Fibroblast of lung (primary cell): ENCODE measurements around the gene VANGL2. TPM values are rescaled to one million over a fixed set of nuclear protein-coding genes. Genes with fewer than 3 reads are reported as not detected.

Experiments
- DNase-seq, 2 donors: peaks; one replicate each; pipeline versions ENCODE4 v3.0.0 to v3.0.0-alpha.2; 2010; ENCODE audit warnings: low read depth in 2 of 2
- H2AFZ ChIP-seq: 2 replicates; pipeline ENCODE4 v1.5.1; 2012; ENCODE audit warnings: low read length, control low read depth, inconsistent platforms
- H3K27ac ChIP-seq: 2 replicates; pipeline ENCODE4 v1.5.1; 2011; ENCODE audit warnings: low read length, control low read depth; ENCODE audit not compliant: insufficient read depth
- H3K27me3 ChIP-seq: 2 replicates; pipeline ENCODE4 v1.5.1; 2011; ENCODE audit warnings: mild to moderate bottlenecking, low read length; ENCODE audit not compliant: control insufficient read depth, insufficient read depth
- H3K36me3 ChIP-seq: 2 replicates; pipeline ENCODE4 v1.5.1; 2011; ENCODE audit warnings: low read length; ENCODE audit not compliant: control insufficient read depth, insufficient read depth
- H3K4me1 ChIP-seq: 2 replicates; pipeline ENCODE4 v1.5.1; 2011; ENCODE audit warnings: low read length; ENCODE audit not compliant: control insufficient read depth, insufficient read depth; ENCODE audit errors: extremely low read depth
- H3K4me2 ChIP-seq: 2 replicates; pipeline ENCODE4 v1.5.1; 2011; ENCODE audit warnings: low read length, control low read depth; ENCODE audit not compliant: insufficient read depth; ENCODE audit errors: extremely low read depth
- H3K4me3 ChIP-seq, 4 experiments: fragments of 200-600 bp in 1 of 4; sonication (generic) in 1 of 4; replicated peaks in 1 of 4; 2 replicates each; pipeline ENCODE4 v1.5.1; 2011 to 2016; ENCODE audit warnings: low read length in 4 of 4, low read depth in 3 of 4, mild to moderate bottlenecking in 3 of 4, control low read depth in 2 of 4, inconsistent platforms in 1 of 4, mixed read lengths in 1 of 4; ENCODE audit not compliant: insufficient read depth in 1 of 4; ENCODE audit errors: control extremely low read depth in 1 of 4
- H3K79me2 ChIP-seq: 2 replicates; pipeline ENCODE4 v1.5.1; 2012; ENCODE audit warnings: mild to moderate bottlenecking, low read length, inconsistent platforms; ENCODE audit not compliant: control insufficient read depth, insufficient read depth
- H3K9ac ChIP-seq: 2 replicates; pipeline ENCODE4 v1.5.1; 2011; ENCODE audit warnings: mild to moderate bottlenecking, low read length, control low read depth; ENCODE audit not compliant: insufficient read depth
- H3K9me3 ChIP-seq: 2 replicates; pipeline ENCODE4 v1.5.1; 2012; ENCODE audit warnings: low read depth, low read length; ENCODE audit not compliant: control insufficient read depth, insufficient read depth
- H4K20me1 ChIP-seq: 2 replicates; pipeline ENCODE4 v1.5.1; 2011; ENCODE audit warnings: low read length; ENCODE audit not compliant: control insufficient read depth, insufficient read depth; ENCODE audit errors: extremely low read depth
- EZH2 ChIP-seq: IDR thresholded peaks from 2 replicates; pipeline ENCODE4 v1.5.1; 2012; ENCODE audit warnings: low read length, control low read depth, mild to moderate bottlenecking; ENCODE audit errors: missing control alignments
- polyA plus RNA-seq, 2 donors: library from polyadenylated mRNA; depleted of rRNA in 1 of 2; stranded (reverse) in 1 of 2; unstranded in 1 of 2; fragments of >200 nt; gene quantifications; 2 replicates each; pipeline ENCODE4 v1.2.1, GENCODE V29; 2011 to 2012; ENCODE audit warnings: missing spikeins in 1 of 2
- total RNA-seq: library from RNA; depleted of rRNA; stranded (reverse); fragments of >200 nt; gene quantifications from 2 replicates; pipeline ENCODE4 v1.2.1, GENCODE V29; 2014
- TF ChIP-seq, protein P1 (sequence below), 2 donors: IDR thresholded peaks in 1 of 2; conservative IDR thresholded peaks in 1 of 2; 1 replicate in 1 of 2; 2 replicates in 1 of 2; pipeline ENCODE4 v1.5.1; 2011 to 2012; ENCODE audit warnings: low read length in 2 of 2, control low read depth in 1 of 2, inconsistent platforms in 1 of 2, low read depth in 1 of 2, mild to moderate bottlenecking in 1 of 2

The VANGL2 gene
- total and polyA plus RNA-seq, 2 donors (not counting 1 experiment from before 2014, with no cell fraction given) = 0.01 TPM; not detected in 1

- Histone ChIP-seq H4K20me1 (no peaks in the 10 kb centered on the region), H3K9ac (no peak overlapping the region), H2AFZ (no peak overlapping the region), H3K79me2 (no peaks in the 10 kb centered on the region), H3K27me3 (no peaks in the 10 kb centered on the region), H3K36me3 (no peaks in the 10 kb centered on the region), H3K4me3 (no peak overlapping the region), H3K9me3 (no peaks in the 10 kb centered on the region), H3K4me1 (no peaks in the 10 kb centered on the region), H3K27ac (no peak overlapping the region), H3K4me2 (no peak overlapping the region)
- DNase-seq = no peak
- TF ChIP-seq EZH2 = no peak
- TF ChIP-seq, protein P1, sequence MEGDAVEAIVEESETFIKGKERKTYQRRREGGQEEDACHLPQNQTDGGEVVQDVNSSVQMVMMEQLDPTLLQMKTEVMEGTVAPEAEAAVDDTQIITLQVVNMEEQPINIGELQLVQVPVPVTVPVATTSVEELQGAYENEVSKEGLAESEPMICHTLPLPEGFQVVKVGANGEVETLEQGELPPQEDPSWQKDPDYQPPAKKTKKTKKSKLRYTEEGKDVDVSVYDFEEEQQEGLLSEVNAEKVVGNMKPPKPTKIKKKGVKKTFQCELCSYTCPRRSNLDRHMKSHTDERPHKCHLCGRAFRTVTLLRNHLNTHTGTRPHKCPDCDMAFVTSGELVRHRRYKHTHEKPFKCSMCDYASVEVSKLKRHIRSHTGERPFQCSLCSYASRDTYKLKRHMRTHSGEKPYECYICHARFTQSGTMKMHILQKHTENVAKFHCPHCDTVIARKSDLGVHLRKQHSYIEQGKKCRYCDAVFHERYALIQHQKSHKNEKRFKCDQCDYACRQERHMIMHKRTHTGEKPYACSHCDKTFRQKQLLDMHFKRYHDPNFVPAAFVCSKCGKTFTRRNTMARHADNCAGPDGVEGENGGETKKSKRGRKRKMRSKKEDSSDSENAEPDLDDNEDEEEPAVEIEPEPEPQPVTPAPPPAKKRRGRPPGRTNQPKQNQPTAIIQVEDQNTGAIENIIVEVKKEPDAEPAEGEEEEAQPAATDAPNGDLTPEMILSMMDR (conservative IDR thresholded peaks at IDR 0.05 in 1 of 2, IDR thresholded peaks at IDR 0.05 in 1 of 2; ENCODE audit: low read depth in 1 of 2, low read length in 2 of 2) = no peak
Observed at GRCh38 chr1:160414881-160415280, 14.5 kb downstream of the VANGL2 start.

GRCh38 chr1:160415696-160416290 lies 15.4 kb downstream of the VANGL2 start:
- no peak overlapping the region for H3K4me2 ChIP-seq
- TF ChIP-seq, protein P1 (conservative IDR thresholded peaks at IDR 0.05 in 1 of 2, IDR thresholded peaks at IDR 0.05 in 1 of 2; ENCODE audit: low read depth in 1 of 2, low read length in 2 of 2) = no peak
- no peak for TF ChIP-seq EZH2
- DNase-seq = no peak

DNA sequence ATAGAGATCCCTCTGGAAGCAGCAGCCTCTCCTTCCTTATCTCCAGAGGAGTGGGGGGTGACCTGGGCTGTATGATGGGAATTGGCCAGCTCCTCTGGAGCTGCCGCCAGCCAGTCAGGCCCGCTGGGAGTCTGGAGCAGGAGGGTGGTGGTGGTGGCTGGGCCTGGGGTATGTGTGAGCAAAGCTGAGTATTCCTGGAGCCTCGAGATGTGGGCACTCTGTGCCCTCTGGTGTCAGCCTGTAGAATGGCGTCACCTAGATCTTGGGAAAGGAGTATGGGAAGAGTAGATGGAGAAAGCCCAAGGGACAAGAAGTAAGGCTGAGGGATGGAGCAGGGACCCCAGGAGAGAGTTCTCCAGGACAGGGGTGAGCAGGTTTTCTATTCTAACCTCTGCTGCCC lies 16.0 kb downstream of the VANGL2 start:
- no peaks in the 10 kb centered on the region for H3K79me2 ChIP-seq
- no peaks in the 10 kb centered on the region for H3K9me3 ChIP-seq
- H4K20me1 ChIP-seq = no peaks in the 10 kb centered on the region
- TF ChIP-seq, protein P1 (conservative IDR thresholded peaks at IDR 0.05 in 1 of 2, IDR thresholded peaks at IDR 0.05 in 1 of 2; ENCODE audit: low read depth in 1 of 2, low read length in 2 of 2) = peak; percentile 26 to 42
- no peak for TF ChIP-seq EZH2
- H3K36me3 ChIP-seq = no peaks in the 10 kb centered on the region
- H3K4me2 ChIP-seq = no peak overlapping the region
- H3K27ac ChIP-seq = no peak overlapping the region
- H3K27me3 ChIP-seq = no peaks in the 10 kb centered on the region
- no peak overlapping the region for H3K4me3 ChIP-seq
- H3K4me1 ChIP-seq = no peaks in the 10 kb centered on the region
- DNase-seq = peak; percentile 19 to 43
- no peak overlapping the region for H3K9ac ChIP-seq
- H2AFZ ChIP-seq = no peak overlapping the region

More at GRCh38 chr1:160415696-160416290, 15.4 kb downstream of the VANGL2 start:
- Histone ChIP-seq H3K4me1 (no peaks in the 10 kb centered on the region), H3K4me3 (no peak overlapping the region), H3K9ac (no peak overlapping the region), H3K79me2 (no peaks in the 10 kb centered on the region), H3K27ac (no peak overlapping the region), H4K20me1 (no peaks in the 10 kb centered on the region), H2AFZ (no peak overlapping the region), H3K36me3 (no peaks in the 10 kb centered on the region), H3K9me3 (no peaks in the 10 kb centered on the region), H3K27me3 (no peaks in the 10 kb centered on the region)
